ENCODE measurements around the gene PRKN.

The PRKN gene

DNA sequence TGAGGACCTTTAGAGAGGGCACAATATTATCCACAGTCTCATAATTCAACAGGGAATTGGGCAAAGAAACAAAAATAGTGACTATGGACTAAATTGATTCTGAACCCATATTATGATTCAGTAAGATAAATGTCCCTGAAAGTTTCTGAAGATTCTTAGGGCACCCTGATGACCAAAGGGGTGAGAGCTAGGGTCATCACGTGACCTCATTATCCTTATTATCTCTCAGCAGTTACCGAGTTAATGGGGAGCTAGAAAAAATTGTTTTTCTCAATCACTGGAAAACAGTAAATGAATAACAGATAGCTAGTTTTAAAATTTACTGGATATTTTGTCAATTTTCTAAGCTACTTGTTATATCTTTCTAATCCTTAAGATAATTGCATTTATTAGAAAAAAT lies 639.5 kb downstream of the PRKN start:
- 100% methylated on average over 1 of the region's 2 CpGs for WGBS
- H3K4me1 ChIP-seq (ENCODE audit: insufficient read depth, low read length): no peaks in the 10 kb centered on the region

DNA sequence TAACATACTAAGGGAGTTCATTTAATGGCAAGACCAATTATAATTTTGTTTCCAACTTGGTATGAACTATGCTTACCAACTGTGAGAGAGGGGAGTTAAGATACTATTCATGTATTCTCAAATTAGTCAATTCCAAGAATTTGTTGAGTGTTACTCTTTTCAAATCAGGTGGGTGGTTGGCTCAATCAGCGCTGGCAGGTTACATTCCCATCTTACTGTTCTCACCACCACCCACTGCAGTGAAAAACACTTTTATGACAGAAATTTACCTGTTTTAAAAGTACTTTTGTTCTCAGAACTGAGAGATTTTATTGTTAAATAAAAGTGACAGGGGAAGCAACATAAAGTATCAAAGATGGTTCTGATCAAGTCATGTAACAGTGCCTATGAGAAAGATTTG lies 642.0 kb downstream of the PRKN start:
- no peak overlapping the region for H3K9ac ChIP-seq (ENCODE audit: low read depth, low read length)
- no peaks in the 10 kb centered on the region for H3K27me3 ChIP-seq (ENCODE audit: insufficient read depth, low read length)
- no CpG with 5 or more reads among the region's 1 CpG for WGBS
- no peaks in the 10 kb centered on the region for H3K4me1 ChIP-seq (ENCODE audit: insufficient read depth, low read length)
- no peak overlapping the region for H3K27ac ChIP-seq (ENCODE audit: low read depth, low read length)
- H3K9me3 ChIP-seq (ENCODE audit: insufficient read depth, low read depth, low read length): no peaks in the 10 kb centered on the region
- no peak overlapping the region for H3K4me3 ChIP-seq (ENCODE audit: low read length)
- H3K36me3 ChIP-seq (ENCODE audit: insufficient read depth, low read length): no peaks in the 10 kb centered on the region

More for the DNA sequence above, 639.5 kb downstream of the PRKN start:
- no peaks in the 10 kb centered on the region for H3K9me3 ChIP-seq (ENCODE audit: insufficient read depth, low read depth, low read length)
- no peaks in the 10 kb centered on the region for H3K27me3 ChIP-seq (ENCODE audit: insufficient read depth, low read length)
- H3K4me3 ChIP-seq (ENCODE audit: low read length): no peak overlapping the region
- H3K27ac ChIP-seq (ENCODE audit: low read depth, low read length): no peak overlapping the region
- H3K36me3 ChIP-seq (ENCODE audit: insufficient read depth, low read length): no peaks in the 10 kb centered on the region
- no peak overlapping the region for H3K9ac ChIP-seq (ENCODE audit: low read depth, low read length)

DNA sequence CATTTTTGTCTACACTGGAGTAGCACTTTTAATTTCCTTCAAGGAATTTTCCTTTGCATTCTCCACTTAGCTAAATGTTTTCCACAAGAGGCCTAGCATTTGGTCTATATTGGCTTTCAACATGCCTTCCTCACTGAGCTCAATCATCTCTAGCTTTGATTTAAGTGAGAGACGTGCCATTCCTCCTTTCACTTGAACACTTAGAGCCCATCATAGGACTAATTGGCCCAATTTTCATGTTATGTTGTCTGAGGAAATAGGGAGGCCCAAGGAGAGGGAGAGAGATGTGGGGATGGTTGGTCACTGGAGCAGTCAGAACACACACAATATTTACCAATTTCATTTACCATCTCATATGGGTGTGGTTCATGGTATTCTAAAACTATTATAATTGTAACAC lies 645.0 kb downstream of the PRKN start:
- Histone ChIP-seq H3K4me1 (ENCODE audit: insufficient read depth, low read length) (no peaks in the 10 kb centered on the region), H3K4me3 (ENCODE audit: low read length) (no peak overlapping the region)
- WGBS: 78% methylated on average over 1 of the region's 1 CpG

DNA sequence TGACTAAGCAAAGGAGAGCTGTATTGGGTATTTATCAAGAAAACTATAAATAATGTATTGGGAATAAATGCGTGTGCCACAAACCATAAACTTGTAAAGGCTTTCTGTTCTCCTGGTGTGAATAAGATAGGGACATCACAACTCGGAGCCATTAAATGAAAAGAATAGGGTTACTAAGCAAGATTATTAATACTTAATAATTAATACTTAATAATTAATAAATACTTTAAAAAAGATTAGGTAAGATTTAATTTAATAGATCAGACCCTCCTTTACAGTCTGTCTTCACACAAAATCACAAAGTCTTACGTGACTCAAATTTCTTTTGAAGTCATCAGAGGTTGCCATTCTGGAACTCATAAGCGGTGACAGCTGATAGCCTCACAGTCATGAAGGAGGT lies 648.9 kb downstream of the PRKN start:
- WGBS: 98% methylated on average over 3 of the region's 4 CpGs
- no peak overlapping the region for H3K9ac ChIP-seq (ENCODE audit: low read depth, low read length)
- no peaks in the 10 kb centered on the region for H3K9me3 ChIP-seq (ENCODE audit: insufficient read depth, low read depth, low read length)
- no peaks in the 10 kb centered on the region for H3K4me1 ChIP-seq (ENCODE audit: insufficient read depth, low read length)
- no peak overlapping the region for H3K4me3 ChIP-seq (ENCODE audit: low read length)
- H3K27ac ChIP-seq (ENCODE audit: low read depth, low read length): no peak overlapping the region
- H3K27me3 ChIP-seq (ENCODE audit: insufficient read depth, low read length): no peaks in the 10 kb centered on the region
- H3K36me3 ChIP-seq (ENCODE audit: insufficient read depth, low read length): no peaks in the 10 kb centered on the region

More for the DNA sequence above, 645.0 kb downstream of the PRKN start:
- Histone ChIP-seq H3K9ac (ENCODE audit: low read depth, low read length) (no peak overlapping the region), H3K27me3 (ENCODE audit: insufficient read depth, low read length) (no peaks in the 10 kb centered on the region), H3K36me3 (ENCODE audit: insufficient read depth, low read length) (no peaks in the 10 kb centered on the region), H3K27ac (ENCODE audit: low read depth, low read length) (no peak overlapping the region), H3K9me3 (ENCODE audit: insufficient read depth, low read depth, low read length) (no peaks in the 10 kb centered on the region)

DNA sequence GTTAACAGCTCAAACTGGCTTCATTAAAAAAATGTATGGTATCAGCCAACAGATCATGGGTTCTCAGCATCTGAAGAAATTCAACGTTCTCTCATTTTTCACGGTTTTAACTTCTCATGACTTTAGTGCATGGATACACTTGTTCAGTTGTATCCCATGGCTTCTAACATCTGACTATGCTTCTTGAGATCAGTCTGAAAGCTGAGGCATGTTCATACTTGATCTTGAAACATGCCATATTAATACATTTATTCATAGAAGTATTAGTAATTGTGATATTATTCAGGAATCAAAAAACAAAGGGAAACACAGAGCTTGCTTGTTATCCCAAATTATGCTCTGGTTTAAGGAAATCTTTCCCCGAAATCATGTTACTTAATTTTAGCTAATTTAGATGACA lies 649.4 kb downstream of the PRKN start:
- no peak overlapping the region for H3K9ac ChIP-seq (ENCODE audit: low read depth, low read length)
- no peaks in the 10 kb centered on the region for H3K27me3 ChIP-seq (ENCODE audit: insufficient read depth, low read length)
- H3K27ac ChIP-seq (ENCODE audit: low read depth, low read length): no peak overlapping the region
- no peaks in the 10 kb centered on the region for H3K4me1 ChIP-seq (ENCODE audit: insufficient read depth, low read length)
- no peaks in the 10 kb centered on the region for H3K9me3 ChIP-seq (ENCODE audit: insufficient read depth, low read depth, low read length)
- 76% methylated on average over 3 of the region's 3 CpGs for WGBS
- no peak overlapping the region for H3K4me3 ChIP-seq (ENCODE audit: low read length)
- no peaks in the 10 kb centered on the region for H3K36me3 ChIP-seq (ENCODE audit: insufficient read depth, low read length)

DNA sequence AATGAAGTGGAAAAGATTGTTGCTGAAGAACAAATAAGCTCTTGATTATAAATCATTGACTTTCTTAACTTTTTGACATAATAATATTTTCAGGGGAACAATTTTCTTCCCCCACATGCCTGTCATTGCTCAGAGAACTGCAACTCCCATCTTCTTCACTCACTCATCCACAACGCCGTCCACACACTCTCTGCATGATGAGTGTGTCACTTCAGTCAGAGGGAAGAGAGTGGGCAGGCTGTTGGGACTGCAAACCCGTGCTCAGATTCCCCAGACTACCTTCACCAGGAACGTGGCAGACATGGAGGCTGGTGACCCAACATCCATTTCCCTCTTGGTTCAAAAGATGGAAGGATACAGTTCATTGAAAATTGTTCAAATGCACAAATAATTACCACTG lies 650.8 kb downstream of the PRKN start:
- WGBS: 97% methylated on average over 4 of the region's 4 CpGs
- no peaks in the 10 kb centered on the region for H3K36me3 ChIP-seq (ENCODE audit: insufficient read depth, low read length)
- no peak overlapping the region for H3K4me3 ChIP-seq (ENCODE audit: low read length)

DNA sequence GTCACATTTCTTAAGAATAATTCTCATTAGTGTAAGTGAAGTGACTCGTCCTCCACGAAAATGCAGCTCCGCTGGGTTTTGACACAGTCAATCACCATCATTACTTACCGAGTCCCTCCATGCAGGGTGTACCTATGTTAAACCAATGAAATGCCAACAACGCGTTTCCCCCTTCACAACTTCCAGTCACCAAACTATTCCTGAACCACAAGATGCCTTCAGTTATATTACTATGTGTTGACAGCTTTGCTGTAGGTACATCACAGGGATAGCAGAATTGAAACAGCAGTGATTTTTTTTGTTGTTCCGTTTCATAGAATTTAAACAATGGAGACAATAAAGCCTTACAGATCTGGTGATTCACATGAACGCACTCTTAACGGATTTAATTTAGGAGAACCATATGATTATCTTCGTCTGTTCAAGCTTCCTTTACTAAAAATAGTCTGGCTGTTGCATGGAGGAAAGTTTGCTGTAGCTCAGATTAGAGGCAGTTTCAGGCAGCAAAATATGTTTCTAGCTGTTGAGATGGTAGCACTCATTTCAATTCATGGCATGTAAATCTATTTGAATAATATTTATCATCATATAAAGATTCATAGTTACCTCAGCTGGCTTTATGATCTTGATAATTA lies 652.8 kb downstream of the PRKN start:
- H3K27me3 ChIP-seq (ENCODE audit: insufficient read depth, low read length): no peaks in the 10 kb centered on the region
- H3K36me3 ChIP-seq (ENCODE audit: insufficient read depth, low read length): no peaks in the 10 kb centered on the region
- H3K4me3 ChIP-seq (ENCODE audit: low read length): no peak overlapping the region
- 92% methylated on average over 10 of the region's 10 CpGs for WGBS
- no peaks in the 10 kb centered on the region for H3K9me3 ChIP-seq (ENCODE audit: insufficient read depth, low read depth, low read length)
- H3K9ac ChIP-seq (ENCODE audit: low read depth, low read length): no peak overlapping the region
- no peak overlapping the region for H3K27ac ChIP-seq (ENCODE audit: low read depth, low read length)
- no peaks in the 10 kb centered on the region for H3K4me1 ChIP-seq (ENCODE audit: insufficient read depth, low read length)

More for the DNA sequence above, 650.8 kb downstream of the PRKN start:
- Histone ChIP-seq H3K4me1 (ENCODE audit: insufficient read depth, low read length) (no peaks in the 10 kb centered on the region), H3K9me3 (ENCODE audit: insufficient read depth, low read depth, low read length) (no peaks in the 10 kb centered on the region), H3K27me3 (ENCODE audit: insufficient read depth, low read length) (no peaks in the 10 kb centered on the region), H3K27ac (ENCODE audit: low read depth, low read length) (no peak overlapping the region), H3K9ac (ENCODE audit: low read depth, low read length) (no peak overlapping the region)

DNA sequence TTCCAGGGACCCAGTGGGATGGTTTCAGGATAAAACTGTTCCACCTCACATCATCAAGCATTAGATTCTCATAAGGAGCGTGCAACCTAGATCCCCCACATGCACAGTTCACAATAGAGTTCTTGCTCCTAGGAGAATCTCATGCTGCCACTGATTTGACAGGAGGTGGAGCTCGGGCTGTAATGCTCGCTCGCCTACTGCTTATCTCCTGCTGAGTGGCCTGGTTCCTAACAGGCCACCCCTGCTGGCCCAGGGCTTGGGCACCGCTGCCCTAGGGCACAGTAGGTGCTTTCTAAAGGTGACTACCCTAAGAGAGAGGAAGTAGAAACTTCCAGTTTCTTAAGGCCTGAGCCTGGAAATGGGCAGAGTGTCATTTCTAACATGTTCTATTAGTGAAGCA lies 656.9 kb downstream of the PRKN start:
- H3K9ac ChIP-seq (ENCODE audit: low read depth, low read length): no peak overlapping the region
- H3K27ac ChIP-seq (ENCODE audit: low read depth, low read length): no peak overlapping the region
- H3K4me1 ChIP-seq (ENCODE audit: insufficient read depth, low read length): no peaks in the 10 kb centered on the region
- H3K27me3 ChIP-seq (ENCODE audit: insufficient read depth, low read length): no peaks in the 10 kb centered on the region
- 80% methylated on average over 5 of the region's 5 CpGs for WGBS
- H3K4me3 ChIP-seq (ENCODE audit: low read length): no peak overlapping the region
- H3K9me3 ChIP-seq (ENCODE audit: insufficient read depth, low read depth, low read length): no peaks in the 10 kb centered on the region
- no peaks in the 10 kb centered on the region for H3K36me3 ChIP-seq (ENCODE audit: insufficient read depth, low read length)

DNA sequence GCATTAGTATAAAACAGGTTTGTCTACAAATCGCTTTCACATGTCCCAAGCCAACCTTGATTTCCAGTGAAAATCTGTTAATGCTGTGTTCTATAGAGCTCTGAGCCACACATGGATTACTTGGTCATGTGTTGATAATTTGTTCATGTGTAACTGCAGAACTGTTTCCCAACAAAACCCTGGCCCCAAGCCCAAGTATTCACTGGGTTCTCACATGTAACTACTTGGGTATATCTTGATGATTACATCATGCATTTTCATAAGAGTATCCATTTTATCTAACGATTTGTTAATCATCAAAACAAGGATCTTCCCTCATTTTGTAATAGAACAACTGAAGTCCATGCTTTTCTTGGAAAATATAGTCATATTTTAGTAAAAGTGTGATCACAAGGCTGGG lies 657.6 kb downstream of the PRKN start:
- Histone ChIP-seq H3K27ac (ENCODE audit: low read depth, low read length) (no peak overlapping the region), H3K36me3 (ENCODE audit: insufficient read depth, low read length) (no peaks in the 10 kb centered on the region), H3K27me3 (ENCODE audit: insufficient read depth, low read length) (no peaks in the 10 kb centered on the region), H3K4me3 (ENCODE audit: low read length) (no peak overlapping the region), H3K4me1 (ENCODE audit: insufficient read depth, low read length) (no peaks in the 10 kb centered on the region), H3K9me3 (ENCODE audit: insufficient read depth, low read depth, low read length) (no peaks in the 10 kb centered on the region), H3K9ac (ENCODE audit: low read depth, low read length) (no peak overlapping the region)
- 92% methylated on average over 1 of the region's 2 CpGs for WGBS

DNA sequence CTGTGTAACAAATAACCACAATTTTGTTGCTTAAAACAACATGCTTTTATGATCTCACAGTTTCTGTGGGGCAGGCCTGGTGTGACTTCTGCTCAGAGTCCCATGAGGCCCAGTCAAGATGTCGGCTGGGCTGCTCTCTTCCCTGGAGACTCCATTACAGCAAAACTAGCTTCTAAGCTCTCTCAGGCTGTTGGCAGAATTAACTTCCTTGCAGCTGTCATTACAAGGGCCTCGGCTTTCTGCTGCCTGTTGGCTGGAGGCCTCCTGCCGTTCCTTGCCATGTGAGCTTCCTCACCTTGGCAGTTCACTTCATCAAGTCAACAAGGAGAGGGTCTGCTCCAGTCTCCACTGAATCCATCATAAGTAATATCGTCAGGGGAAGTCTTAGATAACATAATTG lies 659.2 kb downstream of the PRKN start:
- Histone ChIP-seq H3K36me3 (ENCODE audit: insufficient read depth, low read length) (no peaks in the 10 kb centered on the region), H3K4me3 (ENCODE audit: low read length) (no peak overlapping the region), H3K9me3 (ENCODE audit: insufficient read depth, low read depth, low read length) (no peaks in the 10 kb centered on the region), H3K27me3 (ENCODE audit: insufficient read depth, low read length) (no peaks in the 10 kb centered on the region), H3K4me1 (ENCODE audit: insufficient read depth, low read length) (no peaks in the 10 kb centered on the region), H3K9ac (ENCODE audit: low read depth, low read length) (no peak overlapping the region), H3K27ac (ENCODE audit: low read depth, low read length) (no peak overlapping the region)
- 92% methylated on average over 4 of the region's 4 CpGs for WGBS

DNA sequence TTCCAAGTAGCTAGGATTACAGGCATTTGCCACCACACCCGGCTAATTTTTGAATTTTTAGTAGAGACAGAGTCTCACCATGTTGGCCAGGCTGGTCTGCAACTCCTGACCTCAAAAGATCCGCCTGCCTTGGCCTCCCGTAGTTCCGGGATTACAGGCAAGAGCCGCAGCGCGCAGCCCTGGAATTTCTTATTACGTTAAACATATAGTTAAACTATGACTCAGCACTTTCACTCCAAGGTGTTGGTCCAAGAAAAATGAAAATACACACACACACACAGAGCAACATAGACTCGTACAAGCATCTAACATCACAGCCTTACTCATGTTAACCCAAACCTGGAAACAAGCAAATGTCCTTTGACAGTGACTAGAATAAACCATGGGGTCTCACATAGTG lies 663.9 kb downstream of the PRKN start:
- Histone ChIP-seq H3K9ac (ENCODE audit: low read depth, low read length) (no peak overlapping the region), H3K4me1 (ENCODE audit: insufficient read depth, low read length) (no peaks in the 10 kb centered on the region), H3K36me3 (ENCODE audit: insufficient read depth, low read length) (no peaks in the 10 kb centered on the region), H3K27me3 (ENCODE audit: insufficient read depth, low read length) (no peaks in the 10 kb centered on the region), H3K4me3 (ENCODE audit: low read length) (no peak overlapping the region), H3K27ac (ENCODE audit: low read depth, low read length) (no peak overlapping the region), H3K9me3 (ENCODE audit: insufficient read depth, low read depth, low read length) (no peaks in the 10 kb centered on the region)
- 97% methylated on average over 9 of the region's 9 CpGs for WGBS

DNA sequence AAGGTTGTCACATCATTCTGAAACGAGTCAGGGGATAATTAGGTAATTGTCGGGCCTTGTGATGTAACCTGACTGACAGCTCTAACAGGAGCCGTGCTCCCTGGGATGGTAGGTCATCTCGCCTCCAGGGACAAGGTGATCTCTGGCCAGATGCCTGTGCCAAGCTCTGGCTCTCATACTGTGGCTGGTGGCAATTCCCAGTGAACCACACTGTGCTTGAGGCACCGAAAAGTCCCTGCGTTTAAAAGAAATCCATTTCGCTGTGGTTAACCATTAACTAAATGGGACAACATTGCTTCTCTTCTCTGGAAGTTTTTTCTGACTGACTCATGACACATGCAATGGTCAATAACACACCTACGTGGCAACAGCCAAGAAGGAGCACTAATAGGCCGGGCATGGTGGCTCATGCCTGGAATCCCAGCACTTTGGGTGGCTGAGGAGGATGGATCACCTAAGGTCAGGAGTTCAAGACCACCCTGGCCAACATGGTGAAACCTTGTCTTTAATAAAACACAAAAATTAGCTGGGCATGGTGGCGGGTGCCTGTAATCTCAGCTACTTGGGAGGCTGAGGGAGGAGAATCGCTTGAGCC lies 669.2 kb downstream of the PRKN start:
- no peak overlapping the region for H3K27ac ChIP-seq (ENCODE audit: low read depth, low read length)
- no peaks in the 10 kb centered on the region for H3K36me3 ChIP-seq (ENCODE audit: insufficient read depth, low read length)
- WGBS: 96% methylated on average over 11 of the region's 11 CpGs
- no peaks in the 10 kb centered on the region for H3K4me1 ChIP-seq (ENCODE audit: insufficient read depth, low read length)
- H3K9me3 ChIP-seq (ENCODE audit: insufficient read depth, low read depth, low read length): no peaks in the 10 kb centered on the region
- H3K4me3 ChIP-seq (ENCODE audit: low read length): no peak overlapping the region
- no peaks in the 10 kb centered on the region for H3K27me3 ChIP-seq (ENCODE audit: insufficient read depth, low read length)
- no peak overlapping the region for H3K9ac ChIP-seq (ENCODE audit: low read depth, low read length)
